Kidney (tissue), 14 donors: ENCODE measurements around the gene NEDD4. TPM values are rescaled to one million over a fixed set of nuclear protein-coding genes. Genes with fewer than 3 reads are reported as not detected.
A peak's percentile ranks its signal among the peaks of the same experiment; 100 is the strongest.

Experiments
- DNase-seq, 5 donors: peaks; one replicate each; pipeline ENCODE4 v3.0.0-alpha.2; 2013 to 2020
- FAIRE-seq: peaks from 2 replicates; lab custom pipeline; 2012; peaks lifted over from hg19 to GRCh38; lab: Jason Lieb, UNC
- H3K27ac ChIP-seq, 2 donors: one replicate each; pipeline ENCODE4 v1.7.0; 2013; ENCODE audit warnings: low read depth in 2 of 2, low read length in 2 of 2, inconsistent platforms in 1 of 2
- H3K27me3 ChIP-seq: one replicate; pipeline ENCODE4 v1.7.1; 2013; ENCODE audit warnings: low read length, inconsistent platforms; ENCODE audit not compliant: control insufficient read depth, insufficient read depth
- H3K36me3 ChIP-seq, 3 donors: one replicate each; pipeline versions ENCODE4 v1.7.0 to v1.7.1; 2013; ENCODE audit warnings: low read length in 3 of 3, control low read depth in 1 of 3, inconsistent platforms in 1 of 3; ENCODE audit not compliant: insufficient read depth in 3 of 3, control insufficient read depth in 2 of 3
- H3K4me1 ChIP-seq, 3 donors: one replicate each; pipeline versions ENCODE4 v1.7.0 to v1.7.1; 2013; ENCODE audit warnings: low read length in 3 of 3, inconsistent platforms in 1 of 3, low read depth in 1 of 3; ENCODE audit not compliant: control insufficient read depth in 2 of 3, insufficient read depth in 2 of 3
- H3K4me3 ChIP-seq, 3 donors: one replicate each; pipeline versions ENCODE4 v1.7.0 to v1.8.1; 2013; ENCODE audit warnings: low read length in 3 of 3, control low read depth in 1 of 3, inconsistent platforms in 1 of 3
- H3K9ac ChIP-seq, 3 donors: one replicate each; pipeline versions ENCODE4 v1.7.0 to v1.7.1; 2013; ENCODE audit warnings: low read length in 3 of 3, control low read depth in 1 of 3, inconsistent platforms in 1 of 3
- H3K9me3 ChIP-seq, 3 donors: one replicate each; pipeline versions ENCODE4 v1.7.0 to v1.7.1; 2013; ENCODE audit warnings: low read length in 3 of 3, control low read depth in 1 of 3, inconsistent platforms in 1 of 3; ENCODE audit not compliant: control insufficient read depth in 2 of 3, insufficient read depth in 1 of 3
- intact Hi-C: fragments of 100-400 bp; cut with DNase I; formaldehyde crosslinking; loops from one replicate; pipeline ENCODE4 v1.11.1; 2022
- polyA plus RNA-seq: library from polyadenylated mRNA; stranded (reverse); fragments of 350-450 nt; fragmentation: Illumina TruSeq; extraction: RNeasy Lipid Tissue Mini Kit (QIAGEN cat#74804); gene quantifications from one replicate; pipeline ENCODE4 v1.2.3, GENCODE V29; 2014; ENCODE audit warnings: low read depth, low replicate concordance; ENCODE audit not compliant: insufficient read depth
- total RNA-seq: library from RNA; stranded (reverse); fragmentation: NEBNext Ultra II Directional; extraction: Animal tissue kit (Norgen Biotek cat#: 25700); gene quantifications from one replicate; pipeline ENCODE4 v1.2.1, GENCODE V29; 2021
- TF ChIP-seq, protein P1 (sequence below): IDR thresholded peaks from 3 replicates; pipeline ENCODE4 v1.5.1; 2012; ENCODE audit warnings: mild to moderate bottlenecking, moderate library complexity, borderline replicate concordance; ENCODE audit not compliant: insufficient read depth; ENCODE audit errors: extremely low read depth
- donor health status: control.
- donor health status: control.
- donor health status: control.
- donor health status: control.
- donor health status: control.
- donor health status: DM: yes; HTN: yes; CAD: no.
- donor health status: Normal renal cell carcinoma (clear cell type).

The NEDD4 gene
- total and polyA plus RNA-seq, 2 donors from 2014 or later: 3.3 to 22.3 TPM

DNA sequence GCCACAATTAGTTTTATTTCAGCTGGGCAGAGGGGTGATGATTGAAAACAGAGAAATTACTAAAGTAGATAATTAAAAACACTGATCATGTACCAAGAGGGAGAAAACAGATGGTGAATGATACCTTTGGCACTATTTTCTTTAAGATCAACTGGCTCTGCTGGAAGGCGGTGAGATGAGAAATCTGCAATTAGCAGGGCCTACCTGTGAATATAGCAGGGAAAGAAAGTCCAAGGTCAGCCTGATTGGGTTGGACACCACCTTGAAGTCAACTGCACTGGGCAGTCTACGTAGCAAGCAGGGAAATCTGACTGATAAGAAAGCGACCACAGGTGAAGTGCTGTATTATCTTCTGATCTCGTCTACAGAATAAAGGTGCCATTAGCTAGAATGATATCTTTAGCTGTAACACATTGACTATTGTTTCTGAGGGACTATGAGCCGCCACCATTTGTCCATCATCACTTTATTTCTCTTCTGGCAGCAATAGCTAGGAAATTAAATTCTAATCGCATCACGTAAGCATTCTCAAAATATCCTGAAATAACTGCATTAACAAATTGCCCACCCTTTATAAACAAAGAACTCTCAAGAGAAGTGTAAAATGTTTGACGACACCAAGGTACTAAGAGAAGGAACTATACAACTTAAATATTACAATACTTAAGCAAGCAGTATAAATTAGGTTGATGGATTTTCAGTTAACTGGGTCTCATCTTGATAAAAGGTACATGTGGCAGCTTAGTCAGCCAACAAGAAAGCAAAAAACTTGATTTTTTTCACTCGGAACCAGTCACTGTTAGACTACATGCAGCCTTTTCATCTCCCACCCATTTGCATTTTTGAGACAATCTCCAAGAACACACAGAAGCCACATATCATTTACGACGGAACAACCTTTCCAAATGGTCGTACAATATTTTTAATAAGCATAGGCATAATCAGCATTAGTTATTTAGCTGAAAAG, 1.3 kb downstream of the NEDD4 start:
- Histone ChIP-seq H3K4me3 (peak overlapping the region; percentile 72 to 77 (median 72)), H3K9ac (peak overlapping the region; percentile 22 to 73 (median 30))
- intact Hi-C loops: no loop called here

DNA sequence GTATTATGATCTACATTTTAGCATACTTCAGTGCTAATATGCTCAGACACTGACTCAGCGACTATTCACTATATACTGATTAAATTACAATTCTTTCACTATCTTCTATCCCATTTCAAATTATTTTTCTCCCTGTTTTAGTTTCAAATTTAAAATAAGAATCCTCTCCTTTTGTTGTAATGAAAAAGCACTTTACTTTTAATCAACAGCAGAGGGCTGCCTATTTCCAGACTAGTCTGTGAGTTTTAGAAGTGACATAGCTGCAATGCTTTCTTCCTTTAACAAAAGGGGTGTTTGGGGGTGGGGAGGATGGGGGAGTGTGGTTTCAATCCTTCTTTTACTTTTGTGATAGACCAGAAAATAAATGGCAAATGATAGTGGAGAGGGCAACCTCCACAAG, 2.4 kb downstream of the NEDD4 start:
- H3K9ac ChIP-seq: no peak overlapping the region
- H3K27me3 ChIP-seq: no peaks in the 10 kb centered on the region
- H3K27ac ChIP-seq: no peak overlapping the region
- TF ChIP-seq, protein P1, sequence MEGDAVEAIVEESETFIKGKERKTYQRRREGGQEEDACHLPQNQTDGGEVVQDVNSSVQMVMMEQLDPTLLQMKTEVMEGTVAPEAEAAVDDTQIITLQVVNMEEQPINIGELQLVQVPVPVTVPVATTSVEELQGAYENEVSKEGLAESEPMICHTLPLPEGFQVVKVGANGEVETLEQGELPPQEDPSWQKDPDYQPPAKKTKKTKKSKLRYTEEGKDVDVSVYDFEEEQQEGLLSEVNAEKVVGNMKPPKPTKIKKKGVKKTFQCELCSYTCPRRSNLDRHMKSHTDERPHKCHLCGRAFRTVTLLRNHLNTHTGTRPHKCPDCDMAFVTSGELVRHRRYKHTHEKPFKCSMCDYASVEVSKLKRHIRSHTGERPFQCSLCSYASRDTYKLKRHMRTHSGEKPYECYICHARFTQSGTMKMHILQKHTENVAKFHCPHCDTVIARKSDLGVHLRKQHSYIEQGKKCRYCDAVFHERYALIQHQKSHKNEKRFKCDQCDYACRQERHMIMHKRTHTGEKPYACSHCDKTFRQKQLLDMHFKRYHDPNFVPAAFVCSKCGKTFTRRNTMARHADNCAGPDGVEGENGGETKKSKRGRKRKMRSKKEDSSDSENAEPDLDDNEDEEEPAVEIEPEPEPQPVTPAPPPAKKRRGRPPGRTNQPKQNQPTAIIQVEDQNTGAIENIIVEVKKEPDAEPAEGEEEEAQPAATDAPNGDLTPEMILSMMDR: no peak
- no peaks in the 10 kb centered on the region for H3K9me3 ChIP-seq
- H3K4me1 ChIP-seq: peaks cover 0 to 10% (median 0%) of the 10 kb centered on the region in 3 donors
- DNase-seq (peak in 1 of 5 donors; percentile 14), FAIRE-seq (no peak)
- H3K36me3 ChIP-seq: no peaks in the 10 kb centered on the region
- no peak overlapping the region for H3K4me3 ChIP-seq
- intact Hi-C loops: no loop called here

More for the DNA sequence above, 1.3 kb downstream of the NEDD4 start:
- H3K36me3 ChIP-seq: no peaks in the 10 kb centered on the region
- DNase-seq (peak in 2 of 5 donors; percentile 8 to 16), FAIRE-seq (no peak)
- H3K27ac ChIP-seq: peak overlapping the region; percentile 78 to 92
- TF ChIP-seq, protein P1: no peak
- no peaks in the 10 kb centered on the region for H3K27me3 ChIP-seq
- no peaks in the 10 kb centered on the region for H3K9me3 ChIP-seq
- H3K4me1 ChIP-seq: peaks cover 0 to 10% (median 0%) of the 10 kb centered on the region in 3 donors

DNA sequence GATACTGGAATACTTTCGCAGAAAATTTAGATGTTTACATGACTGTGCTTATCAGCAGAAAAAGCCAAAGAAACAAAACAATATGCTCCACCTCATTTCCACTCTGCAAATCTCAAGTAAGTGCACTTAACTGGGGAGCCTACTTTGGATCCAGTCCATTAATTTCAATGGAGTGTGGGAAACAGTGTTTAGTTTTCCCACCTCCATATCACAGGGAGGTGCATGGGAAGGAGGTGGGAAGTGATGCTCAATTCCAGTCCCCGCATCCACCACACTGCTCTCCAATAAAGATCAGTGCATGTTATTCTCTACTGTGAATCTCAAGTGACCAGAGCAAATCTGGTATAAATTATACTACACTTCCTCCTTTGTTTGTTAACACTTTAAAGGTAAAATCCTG, 2.9 kb downstream of the NEDD4 start:
- DNase-seq (peak in 2 of 5 donors; percentile 14 to 22), FAIRE-seq (no peak)
- Histone ChIP-seq H3K27ac (no peak overlapping the region), H3K4me3 (no peak overlapping the region), H3K9me3 (no peaks in the 10 kb centered on the region), H3K27me3 (no peaks in the 10 kb centered on the region), H3K9ac (no peak overlapping the region), H3K4me1 (peaks cover 0 to 10% (median 0%) of the 10 kb centered on the region in 3 donors), H3K36me3 (no peaks in the 10 kb centered on the region)
- intact Hi-C loops: no loop called here
- TF ChIP-seq, protein P1: no peak
